A673 (cell line): Measurements from ENCODE around the gene UMODL1.

ENCODE experiments used
- CTCF ChIP-seq: fragments of 300-800, 200-600 bp; sonication (generic); conservative IDR thresholded peaks from 2 replicates; pipeline ENCODE4 v1.5.1; 2017; ENCODE audit warnings: low read depth, mild to moderate bottlenecking, antibody characterized with exemption, low read length, moderate library complexity, mixed read lengths
- EZH2 ChIP-seq: fragments of 200-600 bp; sonication (generic); IDR thresholded peaks from 2 replicates; pipeline ENCODE4 v1.6.1; 2017; ENCODE audit warnings: borderline replicate concordance, low read depth, mild to moderate bottlenecking, mixed read lengths, antibody characterized with exemption, low read length; ENCODE audit not compliant: poor library complexity, severe bottlenecking

- TF ChIP-seq CTCF (no peak), EZH2 (no peak)
Measured at GRCh38 chr21:42106425-42106824, 35.3 kb downstream of the UMODL1 start.
